HEK293 (cell line): ENCODE measurements around the gene CHPT1.

Experiments used
- ZNF792 ChIP-seq: fragments of 450-650 bp; formaldehyde crosslinking; IDR thresholded peaks from 2 replicates; pipeline ENCODE4 v1.5.1; 2016; ENCODE audit warnings: missing biosample characterization, missing genetic modification characterization
- TF ChIP-seq, protein P1 (sequence below): fragments of 450-650 bp; formaldehyde crosslinking; IDR thresholded peaks from 2 replicates; pipeline ENCODE4 v1.5.1; 2016; ENCODE audit warnings: missing biosample characterization, missing genetic modification characterization
- TF ChIP-seq, protein P2 (sequence below): fragments of 450-650 bp; formaldehyde crosslinking; IDR thresholded peaks from 2 replicates; pipeline ENCODE4 v1.5.1; 2016; ENCODE audit warnings: missing biosample characterization, missing genetic modification characterization

DNA sequence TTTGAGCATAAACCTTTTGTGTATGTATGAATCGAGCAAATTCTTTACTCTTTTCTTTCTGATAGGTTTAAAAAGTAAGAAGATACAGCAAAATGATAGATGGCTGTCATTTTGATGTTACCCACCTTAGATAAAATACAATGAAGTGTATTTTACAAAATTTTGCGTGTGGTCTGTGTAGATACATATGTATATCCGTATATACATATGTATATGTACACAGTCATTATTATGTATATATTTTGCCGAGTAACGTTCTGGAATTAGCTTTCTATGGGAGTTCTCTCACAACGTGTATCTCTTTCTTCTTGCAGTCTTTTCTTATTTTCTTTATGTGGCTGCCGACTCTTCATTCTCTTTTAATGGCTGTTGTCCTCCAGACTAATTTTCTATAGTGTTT, 32.4 kb upstream of the CHPT1 start:
- TF ChIP-seq, protein P1, sequence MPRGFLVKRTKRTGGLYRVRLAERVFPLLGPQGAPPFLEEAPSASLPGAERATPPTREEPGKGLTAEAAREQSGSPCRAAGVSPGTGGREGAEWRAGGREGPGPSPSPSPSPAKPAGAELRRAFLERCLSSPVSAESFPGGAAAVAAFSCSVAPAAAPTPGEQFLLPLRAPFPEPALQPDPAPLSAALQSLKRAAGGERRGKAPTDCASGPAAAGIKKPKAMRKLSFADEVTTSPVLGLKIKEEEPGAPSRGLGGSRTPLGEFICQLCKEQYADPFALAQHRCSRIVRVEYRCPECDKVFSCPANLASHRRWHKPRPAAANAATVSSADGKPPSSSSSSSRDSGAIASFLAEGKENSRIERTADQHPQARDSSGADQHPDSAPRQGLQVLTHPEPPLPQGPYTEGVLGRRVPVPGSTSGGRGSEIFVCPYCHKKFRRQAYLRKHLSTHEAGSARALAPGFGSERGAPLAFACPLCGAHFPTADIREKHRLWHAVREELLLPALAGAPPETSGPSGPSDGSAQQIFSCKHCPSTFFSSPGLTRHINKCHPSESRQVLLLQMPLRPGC (tag by site-specific recombination): no peak
- TF ChIP-seq ZNF792: no peak
- TF ChIP-seq, protein P2, sequence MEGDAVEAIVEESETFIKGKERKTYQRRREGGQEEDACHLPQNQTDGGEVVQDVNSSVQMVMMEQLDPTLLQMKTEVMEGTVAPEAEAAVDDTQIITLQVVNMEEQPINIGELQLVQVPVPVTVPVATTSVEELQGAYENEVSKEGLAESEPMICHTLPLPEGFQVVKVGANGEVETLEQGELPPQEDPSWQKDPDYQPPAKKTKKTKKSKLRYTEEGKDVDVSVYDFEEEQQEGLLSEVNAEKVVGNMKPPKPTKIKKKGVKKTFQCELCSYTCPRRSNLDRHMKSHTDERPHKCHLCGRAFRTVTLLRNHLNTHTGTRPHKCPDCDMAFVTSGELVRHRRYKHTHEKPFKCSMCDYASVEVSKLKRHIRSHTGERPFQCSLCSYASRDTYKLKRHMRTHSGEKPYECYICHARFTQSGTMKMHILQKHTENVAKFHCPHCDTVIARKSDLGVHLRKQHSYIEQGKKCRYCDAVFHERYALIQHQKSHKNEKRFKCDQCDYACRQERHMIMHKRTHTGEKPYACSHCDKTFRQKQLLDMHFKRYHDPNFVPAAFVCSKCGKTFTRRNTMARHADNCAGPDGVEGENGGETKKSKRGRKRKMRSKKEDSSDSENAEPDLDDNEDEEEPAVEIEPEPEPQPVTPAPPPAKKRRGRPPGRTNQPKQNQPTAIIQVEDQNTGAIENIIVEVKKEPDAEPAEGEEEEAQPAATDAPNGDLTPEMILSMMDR: no peak
